PFSK-1 (cell line): ENCODE measurements around the gene SLITRK5.

Experiments
- FOXP2 ChIP-seq: optimal IDR thresholded peaks from 2 replicates; pipeline ENCODE3; 2011; ENCODE audit warnings: borderline replicate concordance, control low read depth, inconsistent platforms; ENCODE audit not compliant: insufficient read depth; ENCODE audit errors: extremely low read length, extremely low read depth
- POLR2AphosphoS5 ChIP-seq: IDR thresholded peaks from 2 replicates; pipeline ENCODE4 v1.6.1; 2012; ENCODE audit warnings: low read depth, mild to moderate bottlenecking, control low read depth, low read length, moderate library complexity
- REST ChIP-seq, 2 experiments: IDR thresholded peaks; 2 replicates each; pipeline versions ENCODE4 v1.6.1 to v1.8.0; 2011 to 2012; ENCODE audit warnings: low read depth in 2 of 2, low read length in 2 of 2, control low read depth in 1 of 2, inconsistent platforms in 1 of 2, mild to moderate bottlenecking in 1 of 2, moderate library complexity in 1 of 2; ENCODE audit not compliant: insufficient read depth in 1 of 2
- SIN3A ChIP-seq: IDR thresholded peaks from 2 replicates; pipeline ENCODE4 v1.6.1; 2012; ENCODE audit warnings: mild to moderate bottlenecking, low read length, moderate library complexity, borderline replicate concordance; ENCODE audit not compliant: insufficient read depth
- TAF1 ChIP-seq: IDR thresholded peaks from 2 replicates; pipeline ENCODE4 v1.6.1; 2012; ENCODE audit warnings: low read length, control low read depth, borderline replicate concordance; ENCODE audit not compliant: insufficient read depth

SLITRK5 gene

GRCh38 chr13:87678372-87678752 is 7.2 kb downstream of the SLITRK5 start:
- TF ChIP-seq REST (IDR thresholded peaks at IDR 0.05; ENCODE audit: insufficient read depth in 1 of 2, low read depth in 2 of 2, low read length in 2 of 2) (no peak), POLR2AphosphoS5 (no peak), SIN3A (no peak), FOXP2 (no peak), TAF1 (no peak)

- TF ChIP-seq SIN3A: no peak
- TF ChIP-seq TAF1: no peak
Measured at GRCh38 chr13:87680298-87680697, 9.1 kb downstream of the SLITRK5 start.

- TF ChIP-seq SIN3A: no peak
- no peak for TF ChIP-seq FOXP2
- TF ChIP-seq REST (IDR thresholded peaks at IDR 0.05; ENCODE audit: insufficient read depth in 1 of 2, low read depth in 2 of 2, low read length in 2 of 2): no peak
- TF ChIP-seq POLR2AphosphoS5: no peak
Measured at GRCh38 chr13:87684850-87685742, 13.9 kb downstream of the SLITRK5 start.

- no peak for TF ChIP-seq POLR2AphosphoS5
- no peak for TF ChIP-seq TAF1
- TF ChIP-seq REST (IDR thresholded peaks at IDR 0.05; ENCODE audit: insufficient read depth in 1 of 2, low read depth in 2 of 2, low read length in 2 of 2): no peak
- TF ChIP-seq FOXP2: no peak
- no peak for TF ChIP-seq SIN3A
Measured at GRCh38 chr13:87696458-87696857, 25.3 kb downstream of the SLITRK5 start.

GRCh38 chr13:87698268-87698667 is 27.1 kb downstream of the SLITRK5 start:
- TF ChIP-seq FOXP2: no peak
- no peak for TF ChIP-seq REST (IDR thresholded peaks at IDR 0.05; ENCODE audit: insufficient read depth in 1 of 2, low read depth in 2 of 2, low read length in 2 of 2)
- no peak for TF ChIP-seq POLR2AphosphoS5
- TF ChIP-seq SIN3A: no peak
- no peak for TF ChIP-seq TAF1
